Vagina (tissue), 2 donors: ENCODE measurements around the gene RFC3. TPM values are rescaled to one million over a fixed set of nuclear protein-coding genes. Genes with fewer than 3 reads are reported as not detected.

Experiments used
- DNase-seq, 2 donors: peaks; one replicate each; pipeline ENCODE4 v3.0.0-alpha.2; 2017; ENCODE audit errors: extremely low spot score in 2 of 2
- H3K27ac ChIP-seq: fragments of 200-600 bp; sonication (generic); one replicate; pipeline ENCODE4 v1.5.1; 2019
- H3K27me3 ChIP-seq: fragments of 200-600 bp; sonication (generic); one replicate; pipeline ENCODE4 v1.5.1; 2019
- H3K36me3 ChIP-seq, 2 donors: fragments of 200-600 bp; sonication (generic); one replicate each; pipeline ENCODE4 v1.5.1; 2017 to 2019
- H3K4me1 ChIP-seq: fragments of 200-600 bp; sonication (generic); one replicate; pipeline ENCODE4 v1.5.1; 2019
- H3K4me3 ChIP-seq, 2 donors: fragments of 200-600 bp; sonication (generic); 1 replicate in 1 of 2; 2 replicates in 1 of 2; pipeline ENCODE4 v1.5.1; 2016 to 2019
- H3K9me3 ChIP-seq: fragments of 200-600 bp; sonication (generic); one replicate; pipeline ENCODE4 v1.5.1; 2019
- CTCF ChIP-seq, 3 experiments: fragments of 450-650 bp in 2 of 3; fragments of 200-600 bp in 1 of 3; sonication (generic) in 1 of 3; IDR thresholded peaks; one replicate each; pipeline ENCODE4 v1.5.1; 2017 to 2019; ENCODE audit warnings: antibody characterized with exemption in 3 of 3, mild to moderate bottlenecking in 2 of 3, moderate library complexity in 2 of 3
- POLR2A ChIP-seq, 2 donors: fragments of 450-650 bp; IDR thresholded peaks; one replicate each; pipeline ENCODE4 v1.6.1; 2017; ENCODE audit warnings: antibody characterized with exemption in 2 of 2, mild to moderate bottlenecking in 2 of 2, moderate library complexity in 2 of 2
- POLR2AphosphoS5 ChIP-seq, 2 donors: sonication (generic); formaldehyde crosslinking; IDR thresholded peaks; one replicate each; pipeline ENCODE4 v1.9.0; 2017; ENCODE audit warnings: antibody characterized with exemption in 2 of 2, mild to moderate bottlenecking in 2 of 2, low read depth in 1 of 2; ENCODE audit not compliant: insufficient read depth in 1 of 2
- intact Hi-C: fragments of 100-400 bp; cut with DNase I; formaldehyde crosslinking; loops from one replicate; pipeline ENCODE4 v1.15.1; 2023
- total RNA-seq: library from RNA; depleted of rRNA; stranded (reverse); fragments of >200 nt; gene quantifications from one replicate; pipeline ENCODE4 v1.2.3, GENCODE V29; 2016

The RFC3 gene
- total RNA-seq, 1 donor from 2014 or later, result 8.6 TPM

GRCh38 chr13:33787051-33787591 lies 30.8 kb upstream of the RFC3 start:
- H3K27ac ChIP-seq, result no peak overlapping the region
- H3K4me3 ChIP-seq, result peak overlapping the region; percentile 12 to 29
- H3K9me3 ChIP-seq, result no peaks in the 10 kb centered on the region
- no peaks in the 10 kb centered on the region for H3K36me3 ChIP-seq
- H3K27me3 ChIP-seq, result no peaks in the 10 kb centered on the region
- no peak for DNase-seq
- no peaks in the 10 kb centered on the region for H3K4me1 ChIP-seq
- intact Hi-C loops, result no loop called here
- TF ChIP-seq CTCF (IDR thresholded peaks at IDR 0.05) (no peak), POLR2A (IDR thresholded peaks at IDR 0.05) (no peak), POLR2AphosphoS5 (IDR thresholded peaks at IDR 0.05; ENCODE audit: insufficient read depth in 1 of 2, low read depth in 1 of 2) (no peak)

GRCh38 chr13:33789066-33789606 lies 28.8 kb upstream of the RFC3 start:
- intact Hi-C loops, result no loop called here
- H3K9me3 ChIP-seq, result no peaks in the 10 kb centered on the region
- no peak for DNase-seq
- no peaks in the 10 kb centered on the region for H3K4me1 ChIP-seq
- H3K27ac ChIP-seq, result no peak overlapping the region
- TF ChIP-seq CTCF (IDR thresholded peaks at IDR 0.05), result no peak
- TF ChIP-seq POLR2A (IDR thresholded peaks at IDR 0.05), result no peak
- TF ChIP-seq POLR2AphosphoS5 (IDR thresholded peaks at IDR 0.05; ENCODE audit: insufficient read depth in 1 of 2, low read depth in 1 of 2), result no peak
- H3K4me3 ChIP-seq, result no peak overlapping the region
- no peaks in the 10 kb centered on the region for H3K36me3 ChIP-seq
- no peaks in the 10 kb centered on the region for H3K27me3 ChIP-seq

GRCh38 chr13:33789739-33790138 lies 28.2 kb upstream of the RFC3 start:
- Histone ChIP-seq H3K36me3 (no peaks in the 10 kb centered on the region), H3K9me3 (no peaks in the 10 kb centered on the region), H3K4me3 (no peak overlapping the region), H3K4me1 (no peaks in the 10 kb centered on the region), H3K27ac (no peak overlapping the region), H3K27me3 (no peaks in the 10 kb centered on the region)
- intact Hi-C loops, result no loop called here
- TF ChIP-seq POLR2A (IDR thresholded peaks at IDR 0.05) (no peak), POLR2AphosphoS5 (IDR thresholded peaks at IDR 0.05; ENCODE audit: insufficient read depth in 1 of 2, low read depth in 1 of 2) (no peak), CTCF (IDR thresholded peaks at IDR 0.05) (no peak)
- no peak for DNase-seq

- DNase-seq, result no peak
- H3K4me1 ChIP-seq, result no peaks in the 10 kb centered on the region
- no peaks in the 10 kb centered on the region for H3K9me3 ChIP-seq
- no peaks in the 10 kb centered on the region for H3K36me3 ChIP-seq
- H3K4me3 ChIP-seq, result no peak overlapping the region
- no peak for TF ChIP-seq POLR2A (IDR thresholded peaks at IDR 0.05)
- no peak for TF ChIP-seq CTCF (IDR thresholded peaks at IDR 0.05)
- no peak for TF ChIP-seq POLR2AphosphoS5 (IDR thresholded peaks at IDR 0.05; ENCODE audit: insufficient read depth in 1 of 2, low read depth in 1 of 2)
- no peak overlapping the region for H3K27ac ChIP-seq
- H3K27me3 ChIP-seq, result no peaks in the 10 kb centered on the region
- intact Hi-C loops, result no loop called here
These were observed 24.2 kb upstream of the RFC3 start for GRCh38 chr13:33793726-33794125.

- Histone ChIP-seq H3K36me3 (no peaks in the 10 kb centered on the region), H3K4me1 (no peaks in the 10 kb centered on the region), H3K27ac (no peak overlapping the region), H3K27me3 (no peaks in the 10 kb centered on the region), H3K4me3 (no peak overlapping the region), H3K9me3 (no peaks in the 10 kb centered on the region)
- DNase-seq, result no peak
- intact Hi-C loops, result no loop called here
- TF ChIP-seq POLR2A (IDR thresholded peaks at IDR 0.05), result no peak
- TF ChIP-seq POLR2AphosphoS5 (IDR thresholded peaks at IDR 0.05; ENCODE audit: insufficient read depth in 1 of 2, low read depth in 1 of 2), result no peak
- no peak for TF ChIP-seq CTCF (IDR thresholded peaks at IDR 0.05)
These were observed 23.4 kb upstream of the RFC3 start for GRCh38 chr13:33794576-33794975.
